Esophagus muscularis mucosa (tissue), 4 donors: ENCODE data around the gene TMEM121. TPM values are rescaled to one million over a fixed set of nuclear protein-coding genes. Genes with fewer than 3 reads are reported as not detected.
A peak's percentile ranks its signal among the peaks of the same experiment; 100 is the strongest.
"Not testable (repeated sequence)": the region's sequence is repeated elsewhere in the genome, so short reads cannot be mapped to it uniquely, and the experiment has no call there.

Experiments
- DNase-seq: peaks from one replicate; pipeline ENCODE4 v3.0.0-alpha.2; 2017; ENCODE audit errors: extremely low spot score
- H3K27ac ChIP-seq, 4 donors: fragments of 200-600 bp; sonication (generic); replicated peaks in 1 of 4; 1 replicate in 3 of 4; 2 replicates in 1 of 4; pipeline ENCODE4 v1.5.1; 2016 to 2019; ENCODE audit warnings: mild to moderate bottlenecking in 1 of 4
- H3K27me3 ChIP-seq, 4 donors: fragments of 200-600 bp; sonication (generic); one replicate each; pipeline versions ENCODE4 v1.5.1 to v1.6.0; 2016 to 2019
- H3K36me3 ChIP-seq, 4 donors: fragments of 200-600 bp; sonication (generic); one replicate each; pipeline ENCODE4 v1.5.1; 2016 to 2019
- H3K4me1 ChIP-seq, 4 donors: fragments of 200-600 bp; sonication (generic); one replicate each; pipeline ENCODE4 v1.5.1; 2016 to 2019
- H3K4me3 ChIP-seq, 4 donors: fragments of 200-600 bp; sonication (generic); 1 replicate in 2 of 4; 2 replicates in 2 of 4; pipeline ENCODE4 v1.5.1; 2016 to 2019; ENCODE audit warnings: mild to moderate bottlenecking in 4 of 4, moderate library complexity in 1 of 4
- H3K9me3 ChIP-seq, 4 donors: fragments of 200-600 bp; sonication (generic); 1 replicate in 3 of 4; 2 replicates in 1 of 4; pipeline ENCODE4 v1.5.1; 2016 to 2019
- EP300 ChIP-seq: sonication (generic); formaldehyde crosslinking; IDR thresholded peaks from one replicate; pipeline ENCODE4 v1.6.1; 2017; ENCODE audit warnings: antibody characterized with exemption
- POLR2A ChIP-seq: fragments of 450-650 bp; IDR thresholded peaks from one replicate; pipeline ENCODE4 v1.6.1; 2017; ENCODE audit warnings: antibody characterized with exemption, moderate library complexity, mild to moderate bottlenecking, low read depth
- POLR2AphosphoS5 ChIP-seq, 2 donors: sonication (generic); formaldehyde crosslinking; IDR thresholded peaks; one replicate each; pipeline ENCODE4 v1.6.1; 2017; ENCODE audit warnings: antibody characterized with exemption in 2 of 2
- WGBS: methylation state at CpG from one replicate; pipeline ENCODE4 v1.1.5; 2018; 5-methylcytosine and 5-hydroxymethylcytosine counted together
- intact Hi-C: fragments of 100-400 bp; cut with DNase I; formaldehyde crosslinking; loops from one replicate; pipeline ENCODE4 v1.15.1; 2023
- total RNA-seq, 4 donors: library from RNA; depleted of rRNA; stranded (reverse); fragments of >200 nt; gene quantifications; one replicate each; pipeline versions ENCODE4 v1.1.0 to v1.2.1, GENCODE V29; 2016
- TF ChIP-seq, protein P1 (sequence below), 3 experiments: fragments of 200-600 bp in 2 of 3; fragments of 450-650 bp in 1 of 3; sonication (generic) in 2 of 3; IDR thresholded peaks; one replicate each; pipeline ENCODE4 v1.5.1; 2017 to 2019; ENCODE audit warnings: antibody characterized with exemption in 3 of 3, mild to moderate bottlenecking in 2 of 3, moderate library complexity in 1 of 3

Gene TMEM121
- total RNA-seq, 4 donors from 2014 or later: 2.9 to 13.0 (median 5.4) TPM

DNA sequence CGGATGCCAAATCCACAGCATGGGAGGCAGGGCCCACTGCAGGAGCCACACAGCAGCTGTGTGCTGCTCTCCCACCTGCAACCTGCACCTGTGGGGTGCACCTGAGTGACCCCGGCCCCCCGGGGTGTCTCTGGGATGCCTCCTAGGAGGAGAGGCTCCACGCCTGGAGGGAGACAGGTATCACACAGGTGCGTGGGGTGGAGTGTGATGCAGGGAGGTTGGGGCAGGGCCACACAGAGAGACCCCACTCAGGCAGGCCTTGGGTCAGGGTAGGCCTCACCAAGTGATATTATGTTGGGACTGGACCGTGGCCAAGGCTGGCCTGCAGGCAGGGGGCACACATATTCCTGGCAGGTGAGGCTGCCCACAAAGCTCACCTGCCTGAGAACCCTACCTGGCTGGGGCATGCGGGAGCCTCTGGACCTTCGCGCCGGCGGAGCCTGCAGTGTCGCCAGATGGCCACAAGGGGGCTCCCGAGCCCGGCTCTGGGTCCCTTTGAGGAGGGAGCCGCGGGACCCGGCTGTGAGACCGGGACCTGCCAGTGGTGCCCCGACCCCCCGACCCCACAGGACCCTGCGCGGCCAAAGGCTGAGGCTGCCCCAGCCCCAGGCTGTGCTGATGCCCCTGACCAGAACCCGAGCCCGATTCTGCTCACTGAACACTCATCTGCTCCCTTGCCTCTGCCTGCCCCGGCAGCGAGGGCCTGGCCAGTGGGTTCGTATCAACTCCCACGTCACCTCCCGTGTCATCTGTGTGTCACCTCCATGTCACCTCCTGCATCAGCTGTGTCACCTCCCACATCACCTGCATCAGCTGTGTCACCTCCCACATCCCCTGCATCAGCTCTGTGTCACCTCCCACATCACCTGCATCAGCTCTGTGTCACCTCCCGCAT, 11.4 kb downstream of the TMEM121 start:
- Histone ChIP-seq H3K9me3 (peaks cover 0 to 6% (median 2%) of the 10 kb centered on the region in 4 donors), H3K27ac (no peak overlapping the region), H3K27me3 (peaks cover 0 to 55% (median 13%) of the 10 kb centered on the region in 4 donors), H3K4me3 (no peak overlapping the region), H3K4me1 (peaks cover 0 to 7% (median 7%) of the 10 kb centered on the region in 4 donors), H3K36me3 (no peaks in the 10 kb centered on the region)
- TF ChIP-seq, protein P1, sequence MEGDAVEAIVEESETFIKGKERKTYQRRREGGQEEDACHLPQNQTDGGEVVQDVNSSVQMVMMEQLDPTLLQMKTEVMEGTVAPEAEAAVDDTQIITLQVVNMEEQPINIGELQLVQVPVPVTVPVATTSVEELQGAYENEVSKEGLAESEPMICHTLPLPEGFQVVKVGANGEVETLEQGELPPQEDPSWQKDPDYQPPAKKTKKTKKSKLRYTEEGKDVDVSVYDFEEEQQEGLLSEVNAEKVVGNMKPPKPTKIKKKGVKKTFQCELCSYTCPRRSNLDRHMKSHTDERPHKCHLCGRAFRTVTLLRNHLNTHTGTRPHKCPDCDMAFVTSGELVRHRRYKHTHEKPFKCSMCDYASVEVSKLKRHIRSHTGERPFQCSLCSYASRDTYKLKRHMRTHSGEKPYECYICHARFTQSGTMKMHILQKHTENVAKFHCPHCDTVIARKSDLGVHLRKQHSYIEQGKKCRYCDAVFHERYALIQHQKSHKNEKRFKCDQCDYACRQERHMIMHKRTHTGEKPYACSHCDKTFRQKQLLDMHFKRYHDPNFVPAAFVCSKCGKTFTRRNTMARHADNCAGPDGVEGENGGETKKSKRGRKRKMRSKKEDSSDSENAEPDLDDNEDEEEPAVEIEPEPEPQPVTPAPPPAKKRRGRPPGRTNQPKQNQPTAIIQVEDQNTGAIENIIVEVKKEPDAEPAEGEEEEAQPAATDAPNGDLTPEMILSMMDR (IDR thresholded peaks at IDR 0.05): peak; percentile 72 to 100 (median 86)
- no peak for TF ChIP-seq POLR2AphosphoS5 (IDR thresholded peaks at IDR 0.05)
- no peak for DNase-seq
- WGBS: 29% methylated on average over 20 of the region's 30 CpGs
- intact Hi-C loops: no loop called here

- 89% methylated on average over 23 of the region's 23 CpGs for WGBS
- Histone ChIP-seq H3K4me3 (no peak overlapping the region), H3K36me3 (no peaks in the 10 kb centered on the region), H3K27me3 (peaks cover 0 to 55% (median 13%) of the 10 kb centered on the region in 4 donors), H3K9me3 (peaks cover 0 to 14% (median 8%) of the 10 kb centered on the region in 4 donors), H3K4me1 (peaks cover 0 to 7% (median 7%) of the 10 kb centered on the region in 4 donors), H3K27ac (no peak overlapping the region)
- intact Hi-C loops: no loop called here
- TF ChIP-seq EP300 (no peak), POLR2A (no peak), POLR2AphosphoS5 (IDR thresholded peaks at IDR 0.05) (no peak)
- TF ChIP-seq, protein P1 (IDR thresholded peaks at IDR 0.05): no peak
- no peak for DNase-seq
Observed at GRCh38 chr14:105538481-105539049, 12.2 kb downstream of the TMEM121 start.

- no peak overlapping the region for H3K27ac ChIP-seq
- no peak for TF ChIP-seq EP300
- TF ChIP-seq, protein P1 (IDR thresholded peaks at IDR 0.05): no peak
- no peak for TF ChIP-seq POLR2AphosphoS5 (IDR thresholded peaks at IDR 0.05)
- no peak for TF ChIP-seq POLR2A
- H3K4me3 ChIP-seq: no peak overlapping the region
- H3K4me1 ChIP-seq: peaks cover 0 to 7% (median 7%) of the 10 kb centered on the region in 4 donors
- DNase-seq: no peak
- 68% methylated on average over 8 of the region's 9 CpGs for WGBS
- intact Hi-C loops: no loop called here
- H3K9me3 ChIP-seq: peaks cover 0 to 19% (median 14%) of the 10 kb centered on the region in 4 donors
- H3K27me3 ChIP-seq: peaks cover 0 to 41% (median 13%) of the 10 kb centered on the region in 4 donors
- H3K36me3 ChIP-seq: no peaks in the 10 kb centered on the region
Observed at GRCh38 chr14:105540811-105541210, 14.4 kb downstream of the TMEM121 start.

- H3K36me3 ChIP-seq: no peaks in the 10 kb centered on the region
- no peak overlapping the region for H3K4me3 ChIP-seq
- H3K27ac ChIP-seq: no peak overlapping the region
- peaks cover 0 to 36% (median 10%) of the 10 kb centered on the region in 4 donors for H3K27me3 ChIP-seq
- 81% methylated on average over 19 of the region's 19 CpGs for WGBS
- TF ChIP-seq, protein P1 (IDR thresholded peaks at IDR 0.05): no peak
- no peak for TF ChIP-seq EP300
- no peak for TF ChIP-seq POLR2AphosphoS5 (IDR thresholded peaks at IDR 0.05)
- no peak for TF ChIP-seq POLR2A
- peaks cover 0 to 7% (median 7%) of the 10 kb centered on the region in 4 donors for H3K4me1 ChIP-seq
- peaks cover 0 to 19% (median 14%) of the 10 kb centered on the region in 4 donors for H3K9me3 ChIP-seq
- no peak for DNase-seq
- intact Hi-C loops: no loop called here
Observed at GRCh38 chr14:105541218-105541875, 15.0 kb downstream of the TMEM121 start.

- H3K4me1 ChIP-seq, DNase-seq, H3K27ac ChIP-seq, intact Hi-C loops, H3K36me3 ChIP-seq, H3K4me3 ChIP-seq, H3K27me3 ChIP-seq: not testable (repeated sequence)
- H3K9me3 ChIP-seq: peaks cover 0 to 19% (median 14%) of the 10 kb centered on the region in 4 donors
- 55% methylated on average over 1 of the region's 1 CpG for WGBS
Observed at GRCh38 chr14:105545676-105546075, 19.3 kb downstream of the TMEM121 start.

- H3K4me1 ChIP-seq, DNase-seq, H3K27me3 ChIP-seq, H3K36me3 ChIP-seq, intact Hi-C loops, H3K4me3 ChIP-seq, H3K27ac ChIP-seq: not testable (repeated sequence)
- H3K9me3 ChIP-seq: peaks cover 0 to 19% (median 14%) of the 10 kb centered on the region in 4 donors
- 87% methylated on average over 6 of the region's 20 CpGs for WGBS
Observed at GRCh38 chr14:105546410-105546809, 20.0 kb downstream of the TMEM121 start.

- H3K27ac ChIP-seq, DNase-seq, H3K4me1 ChIP-seq, H3K36me3 ChIP-seq, H3K4me3 ChIP-seq, intact Hi-C loops, H3K27me3 ChIP-seq: not testable (repeated sequence)
- 90% methylated on average over 4 of the region's 24 CpGs for WGBS
- H3K9me3 ChIP-seq: peaks cover 0 to 19% (median 14%) of the 10 kb centered on the region in 4 donors
Observed at GRCh38 chr14:105547072-105547471, 20.7 kb downstream of the TMEM121 start.
